ENCODE measurements around the gene PPFIA4. TPM values are rescaled to one million over a fixed set of nuclear protein-coding genes. Genes with fewer than 3 reads are reported as not detected.
A peak's percentile ranks its signal among the peaks of the same experiment; 100 is the strongest.
"Not testable (repeated sequence)": the region's sequence is repeated elsewhere in the genome, so short reads cannot be mapped to it uniquely, and the experiment has no call there.

The PPFIA4 gene
- polyA plus RNA-seq, 1 donor: 9.7 TPM

DNA sequence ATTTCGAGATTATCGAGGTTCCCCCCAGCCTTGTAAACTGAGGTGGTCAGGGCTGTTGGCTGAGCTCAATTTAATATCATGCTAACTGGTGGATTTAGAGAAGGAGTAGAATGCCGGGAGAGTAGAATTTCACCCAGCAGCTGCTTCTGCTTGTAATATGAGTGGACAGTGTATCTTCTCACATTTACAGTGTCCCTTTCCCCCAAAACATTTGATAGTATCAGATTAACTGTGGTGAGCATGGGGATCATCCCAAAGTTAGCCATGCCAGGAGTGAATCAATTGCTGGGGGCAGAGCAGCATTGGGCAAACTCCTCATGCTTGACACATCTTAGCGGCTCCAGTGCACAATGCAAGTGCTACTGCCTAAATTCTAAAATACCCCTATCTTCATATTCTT, 9.2 kb upstream of the PPFIA4 start:
- no peak for DNase-seq

DNA sequence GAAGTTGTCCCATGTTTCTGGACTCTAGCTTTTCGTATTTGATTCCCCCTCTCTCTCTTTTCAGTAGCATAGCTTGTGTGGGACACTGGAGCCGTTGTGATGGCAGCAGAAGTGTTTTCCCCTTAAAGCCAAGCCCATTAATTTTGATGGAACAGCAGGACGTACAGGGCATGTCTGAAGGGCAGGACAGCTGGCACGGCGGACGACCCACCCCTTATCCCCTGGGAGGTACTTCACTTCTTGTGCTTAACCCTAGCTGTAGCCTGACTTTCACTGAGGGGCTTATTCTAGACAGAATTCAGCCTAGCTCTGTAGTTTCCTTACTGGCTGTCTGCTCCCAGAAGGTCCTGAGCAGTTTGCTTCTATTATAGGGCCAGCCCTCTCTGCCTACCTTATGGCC, 8.6 kb upstream of the PPFIA4 start:
- no peak for DNase-seq

DNA sequence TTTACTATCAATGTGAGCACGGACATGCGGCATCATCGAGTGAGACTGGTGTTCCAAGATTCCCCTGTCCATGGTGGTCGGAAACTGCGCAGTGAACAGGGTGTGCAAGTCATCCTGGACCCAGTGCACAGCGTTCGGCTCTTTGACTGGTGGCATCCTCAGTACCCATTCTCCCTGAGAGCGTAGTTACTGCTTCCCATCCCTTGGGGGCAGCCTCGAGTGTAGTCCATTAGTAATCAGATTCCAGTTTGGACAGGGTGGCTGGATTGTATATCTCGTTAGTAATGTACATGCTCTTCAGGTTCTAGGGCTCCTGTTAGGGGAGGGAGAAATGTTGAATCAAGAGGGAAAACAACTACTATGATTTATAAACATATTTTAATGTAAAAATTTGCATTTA, 3.4 kb upstream of the PPFIA4 start:
- not testable (repeated sequence) for DNase-seq

DNA sequence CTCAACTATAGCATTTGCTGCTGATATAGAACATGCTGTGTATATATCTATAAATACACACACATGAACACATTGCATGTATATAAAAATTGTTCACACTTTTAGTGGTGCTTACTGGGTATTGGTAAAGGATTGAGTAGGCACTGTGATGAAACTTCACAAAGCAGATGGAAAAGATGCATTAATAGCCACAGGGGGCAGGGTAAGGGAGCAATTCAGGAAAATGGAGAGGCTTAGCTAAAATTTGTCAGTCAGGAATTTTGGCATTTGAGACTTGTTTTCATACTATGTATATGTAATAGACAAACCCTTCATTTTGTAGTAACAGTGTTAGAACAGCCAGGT, 633 bp upstream of the PPFIA4 start:
- no peak for DNase-seq

DNA sequence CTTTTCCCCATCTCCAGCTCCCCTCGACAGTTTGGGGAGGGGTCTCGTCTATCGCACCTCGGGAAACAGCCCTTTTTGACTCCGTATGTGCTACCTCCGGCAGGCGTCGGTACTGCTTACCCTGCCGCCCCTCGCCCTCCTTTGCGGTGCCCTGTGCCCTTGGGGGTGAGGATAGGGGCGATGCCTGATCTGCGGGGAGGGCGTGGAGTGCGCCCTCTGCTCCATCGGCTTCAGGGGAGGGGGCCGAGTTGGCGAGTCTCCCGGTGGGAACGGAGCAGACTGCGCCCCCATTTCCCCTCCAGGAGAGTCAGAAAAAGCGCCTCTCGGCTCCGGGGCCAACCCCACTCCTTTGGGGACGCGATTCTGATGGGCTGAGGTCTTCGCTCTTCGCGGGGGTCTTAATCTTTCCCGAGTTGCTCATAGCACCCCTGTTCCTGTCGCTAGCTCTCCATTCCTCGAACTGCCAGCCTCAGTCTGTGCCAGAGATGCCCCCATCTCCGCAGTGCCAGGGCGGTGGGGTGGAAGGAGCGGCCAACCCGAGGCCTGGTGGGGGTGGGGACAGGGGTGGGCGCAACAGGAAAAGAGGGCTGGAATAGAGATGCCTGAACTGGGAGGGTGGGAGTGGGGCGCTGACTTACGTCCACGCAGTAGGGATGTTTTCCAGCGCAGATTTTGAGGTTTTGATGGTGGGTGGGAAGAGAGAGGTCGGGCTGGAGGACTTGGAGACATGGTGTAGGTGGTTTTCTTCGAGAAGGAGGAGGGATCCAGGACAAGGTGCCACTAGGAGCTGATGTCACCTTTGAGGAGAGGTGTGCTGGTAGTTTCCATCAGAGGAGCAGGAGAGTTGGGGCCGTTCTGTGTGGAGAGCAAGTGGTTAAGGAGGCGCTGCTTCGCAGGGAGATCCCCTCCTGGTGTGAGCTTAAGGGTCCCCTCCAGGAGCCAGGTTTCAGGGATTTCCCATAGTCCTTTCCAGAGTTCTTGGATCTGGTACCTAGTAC, 674 bp downstream of the PPFIA4 start:
- DNase-seq: no peak

DNA sequence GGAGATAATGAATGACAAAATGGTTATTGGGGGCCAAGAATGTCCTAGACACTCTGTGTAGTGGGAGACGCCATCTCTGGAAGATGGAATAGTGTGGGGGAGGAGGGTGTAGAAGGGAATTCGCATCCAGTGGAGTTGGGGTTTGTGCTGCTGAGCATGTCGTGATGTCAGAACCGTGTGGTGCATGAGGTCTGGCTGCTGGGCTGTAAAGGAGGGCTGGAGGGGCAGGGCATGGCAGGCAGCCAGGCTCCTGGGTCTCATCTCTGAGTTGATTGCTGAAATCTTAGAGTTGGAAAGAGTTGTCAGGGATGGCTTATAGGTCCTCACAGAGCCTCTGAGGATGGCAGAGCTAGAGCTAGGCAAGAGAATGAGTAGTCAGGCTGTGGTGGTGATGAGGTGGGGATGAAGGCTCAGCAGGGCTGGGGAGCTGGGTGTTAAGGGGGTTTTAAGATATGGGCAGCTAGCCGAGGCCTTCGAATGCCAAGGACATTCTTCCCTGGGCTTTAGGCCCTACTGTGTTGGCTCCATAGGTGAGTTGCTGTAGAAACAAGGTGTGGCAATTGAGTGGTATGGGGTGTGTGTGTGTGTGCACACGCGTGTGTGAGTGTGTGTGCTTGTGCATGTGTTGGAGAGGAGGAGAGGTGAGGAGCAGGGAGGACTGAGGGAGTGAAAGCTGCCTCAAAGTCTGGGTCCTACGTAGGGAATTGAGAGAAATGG, 1.9 kb downstream of the PPFIA4 start:
- no peak for DNase-seq

DNA sequence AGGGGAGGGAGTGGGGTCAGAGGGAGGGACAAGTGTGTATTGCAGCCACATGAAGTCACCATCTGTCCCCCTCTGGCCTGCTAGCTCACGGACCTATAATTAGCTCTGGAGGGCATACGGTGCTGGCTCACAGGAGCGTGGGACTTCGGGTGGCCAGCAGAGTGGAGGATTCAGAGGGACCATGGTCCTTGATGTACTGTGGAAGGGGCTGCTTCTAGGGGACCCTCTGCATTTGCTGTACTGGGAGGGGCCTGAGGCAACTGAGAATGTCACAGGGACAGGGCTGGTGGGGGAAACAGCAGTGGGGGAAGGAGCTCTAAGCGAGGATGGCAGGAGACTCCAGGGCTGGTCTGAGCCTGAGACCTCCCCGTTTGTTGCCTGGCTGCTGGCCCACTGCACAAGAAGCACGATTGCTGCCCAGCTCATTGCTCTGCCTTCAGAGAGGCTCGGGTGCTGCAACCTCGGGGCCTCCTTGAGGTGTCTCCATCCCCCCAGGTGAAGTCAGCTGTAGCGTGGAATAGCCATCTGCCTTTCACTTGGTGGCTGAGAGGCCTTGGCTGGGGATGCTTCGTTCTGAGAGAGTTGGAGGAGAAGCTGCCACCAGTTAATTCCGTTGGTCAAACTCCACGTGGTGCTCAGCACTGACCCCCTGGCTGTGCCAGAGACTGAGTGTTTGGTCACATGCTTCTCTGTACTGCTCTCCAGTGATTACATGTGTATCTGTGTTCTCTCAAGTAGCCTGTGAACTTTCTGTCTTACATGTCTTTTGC, 2.7 kb downstream of the PPFIA4 start:
- no peak for DNase-seq

DNA sequence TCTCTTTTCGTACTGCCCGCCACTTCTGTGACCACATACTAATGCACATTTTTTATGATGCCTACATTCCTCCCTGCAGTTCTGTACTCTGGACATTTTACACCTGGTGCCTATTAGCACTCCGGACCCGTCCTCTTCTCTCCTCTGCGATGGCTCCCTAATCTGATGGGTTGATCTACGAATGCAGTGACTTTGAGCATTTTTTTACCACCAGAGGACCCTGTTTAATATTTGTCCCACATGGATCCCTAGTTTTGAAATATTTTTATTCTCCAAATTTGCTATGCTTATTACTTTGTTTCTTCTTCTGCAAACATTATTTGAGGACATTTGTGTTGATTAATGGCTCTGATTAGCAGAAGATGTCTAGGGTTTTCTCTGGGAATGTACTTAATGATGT, 5.2 kb downstream of the PPFIA4 start:
- DNase-seq: no peak

DNA sequence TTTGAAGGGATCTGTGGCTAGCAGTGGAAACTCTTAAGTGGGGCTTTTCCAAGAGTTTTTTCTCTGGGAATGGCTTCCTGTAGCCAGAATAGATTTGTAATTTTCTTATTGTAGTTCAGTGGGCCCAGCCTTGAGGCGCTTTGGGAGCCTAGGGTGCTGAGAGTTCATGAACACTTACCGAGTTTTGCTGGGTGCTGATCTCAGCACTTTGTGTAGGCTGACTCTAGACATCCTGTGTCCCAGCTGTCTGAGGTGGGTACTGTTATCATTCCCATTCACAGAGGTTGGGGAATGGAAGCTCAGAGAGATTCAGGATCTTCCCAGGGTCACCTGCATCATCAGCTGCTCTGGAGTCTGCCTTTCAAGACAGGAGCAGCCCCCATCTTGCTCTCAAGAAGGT, 7.0 kb downstream of the PPFIA4 start:
- no peak for DNase-seq

DNA sequence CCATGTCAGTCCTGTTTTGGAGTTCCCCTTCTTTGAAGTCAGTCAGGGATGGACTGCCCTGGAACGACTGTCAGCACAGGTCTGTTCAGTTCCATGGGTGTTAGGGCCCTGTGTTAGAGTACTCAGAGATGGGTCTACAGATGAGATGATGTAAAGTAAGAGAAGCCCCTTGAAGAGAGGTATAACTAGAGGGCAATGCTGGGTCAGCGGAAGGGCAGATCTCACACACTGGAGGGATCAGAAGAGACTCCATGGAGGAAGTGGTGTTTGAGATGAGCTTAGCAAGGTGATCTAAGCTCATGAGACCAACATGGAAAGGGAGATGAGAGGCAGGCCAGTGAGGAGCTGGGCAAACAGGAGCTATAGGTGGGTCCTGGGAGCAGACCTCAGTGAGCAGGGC, 7.6 kb downstream of the PPFIA4 start:
- no peak for DNase-seq

DNA sequence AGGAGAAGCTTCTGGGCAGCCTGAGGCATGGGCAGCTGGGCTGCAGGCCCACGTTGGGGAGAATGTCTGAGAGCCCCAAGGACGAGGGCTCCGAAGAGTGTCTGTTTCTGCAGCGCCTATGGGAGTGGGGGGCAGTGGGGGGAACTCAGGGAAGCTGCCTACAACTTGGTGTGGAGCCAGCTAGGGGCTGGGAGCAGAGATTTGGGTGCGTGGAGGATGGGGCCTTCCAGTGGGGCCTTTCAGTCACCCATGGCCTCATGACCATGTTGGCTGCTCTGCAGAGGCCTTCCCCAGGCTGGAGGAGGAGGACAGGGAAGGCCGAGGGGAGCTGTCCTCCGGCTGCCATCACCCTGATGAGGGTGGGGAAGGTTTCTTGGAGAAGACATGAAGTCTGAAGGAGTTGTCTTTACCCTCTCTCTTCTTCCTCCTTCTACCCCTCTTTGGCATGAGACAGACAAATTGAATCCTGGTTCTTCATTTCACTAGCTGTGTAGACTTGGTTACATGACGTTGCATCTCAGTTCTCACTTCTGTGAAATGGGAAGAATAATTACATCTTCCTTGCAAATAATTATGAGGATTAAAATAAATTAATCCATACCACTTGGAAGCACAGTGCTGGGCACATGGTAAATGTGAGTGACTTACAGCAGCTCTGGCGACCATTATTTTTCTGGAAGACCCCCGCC, 8.3 kb downstream of the PPFIA4 start:
- no peak for DNase-seq

DNA sequence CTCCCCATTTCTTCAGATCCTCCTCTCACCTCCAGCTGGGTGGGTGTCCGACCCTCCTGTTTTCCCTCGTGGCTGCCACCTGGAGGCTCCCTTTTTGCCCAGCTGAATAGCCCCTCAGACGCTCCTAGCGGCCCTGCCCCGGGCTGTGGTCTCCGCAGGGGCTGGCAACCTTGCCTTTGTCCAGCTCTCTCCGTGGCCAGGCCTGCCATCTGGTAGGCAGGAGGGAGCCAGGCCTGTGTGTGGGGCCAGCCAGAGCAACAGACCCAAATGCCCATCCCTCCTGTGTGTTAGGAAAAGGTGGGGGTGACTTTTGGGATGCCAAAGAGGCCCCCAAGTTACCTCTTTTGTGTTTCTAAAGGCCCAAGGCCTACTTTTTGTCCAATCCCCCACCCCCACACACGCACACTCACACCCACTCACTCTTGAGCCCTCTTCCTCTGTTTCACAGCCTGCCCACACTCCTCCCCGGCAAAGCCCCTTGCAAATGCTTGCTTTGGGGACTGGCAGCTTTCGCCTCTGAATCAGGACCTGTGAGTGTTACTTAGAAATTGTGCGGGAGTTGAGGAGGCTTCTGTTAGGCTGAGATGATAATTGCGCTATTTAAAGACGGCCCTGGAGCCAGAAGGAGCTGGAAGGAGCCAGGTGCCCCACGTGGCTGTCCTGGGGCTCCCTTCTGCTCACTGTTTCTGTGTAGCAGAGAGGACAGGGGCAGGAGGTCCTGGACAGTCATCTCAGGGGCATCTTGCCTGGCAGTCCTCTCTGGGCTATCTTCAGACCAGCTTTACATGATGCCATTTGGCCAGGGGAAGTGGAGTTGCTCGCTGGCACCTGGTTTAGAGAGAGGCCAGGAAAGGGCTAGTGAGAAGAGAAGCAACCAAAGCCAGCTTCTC, 9.1 kb downstream of the PPFIA4 start:
- DNase-seq: no peak

DNA sequence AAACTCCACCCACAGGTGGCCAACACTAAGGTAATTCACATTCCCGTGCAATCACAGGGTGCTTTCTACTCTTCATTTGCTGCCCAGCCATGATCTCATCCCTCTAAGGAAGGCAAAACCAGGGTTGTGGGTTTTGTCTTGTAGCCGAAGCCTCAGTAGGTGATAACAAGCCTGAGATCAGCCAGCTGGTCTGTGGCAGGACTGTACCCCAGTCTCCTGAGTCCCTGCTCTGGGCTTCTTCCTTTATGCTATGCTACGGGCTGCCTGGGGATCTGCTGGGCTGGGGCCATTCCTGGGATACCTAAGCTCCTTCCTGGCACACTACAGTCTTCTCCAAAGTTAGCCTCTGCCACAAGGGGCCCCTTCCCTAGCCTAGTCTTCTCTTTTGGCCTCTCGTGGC, 9.8 kb downstream of the PPFIA4 start:
- DNase-seq: no peak

DNA sequence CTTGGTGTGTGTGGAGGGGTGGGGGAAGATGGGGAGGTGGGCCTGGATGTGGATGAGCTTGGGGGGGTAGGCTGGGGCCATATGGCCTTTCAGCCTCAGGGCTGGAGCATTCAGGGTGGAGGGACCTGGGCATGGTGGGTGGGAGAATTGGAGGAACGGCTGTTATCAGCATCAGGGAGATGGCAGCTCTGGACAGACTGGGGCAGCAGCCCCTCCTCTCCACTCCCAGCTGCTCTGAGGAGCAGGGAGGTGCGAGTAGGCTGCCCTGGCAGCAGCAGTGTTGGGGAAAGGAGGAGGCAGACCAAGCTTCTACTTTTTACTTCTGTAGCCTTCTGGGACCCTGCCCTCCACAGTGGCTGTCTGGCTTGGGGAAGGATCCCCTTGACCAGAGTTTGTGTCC, 10.2 kb downstream of the PPFIA4 start:
- no peak for DNase-seq

DNA sequence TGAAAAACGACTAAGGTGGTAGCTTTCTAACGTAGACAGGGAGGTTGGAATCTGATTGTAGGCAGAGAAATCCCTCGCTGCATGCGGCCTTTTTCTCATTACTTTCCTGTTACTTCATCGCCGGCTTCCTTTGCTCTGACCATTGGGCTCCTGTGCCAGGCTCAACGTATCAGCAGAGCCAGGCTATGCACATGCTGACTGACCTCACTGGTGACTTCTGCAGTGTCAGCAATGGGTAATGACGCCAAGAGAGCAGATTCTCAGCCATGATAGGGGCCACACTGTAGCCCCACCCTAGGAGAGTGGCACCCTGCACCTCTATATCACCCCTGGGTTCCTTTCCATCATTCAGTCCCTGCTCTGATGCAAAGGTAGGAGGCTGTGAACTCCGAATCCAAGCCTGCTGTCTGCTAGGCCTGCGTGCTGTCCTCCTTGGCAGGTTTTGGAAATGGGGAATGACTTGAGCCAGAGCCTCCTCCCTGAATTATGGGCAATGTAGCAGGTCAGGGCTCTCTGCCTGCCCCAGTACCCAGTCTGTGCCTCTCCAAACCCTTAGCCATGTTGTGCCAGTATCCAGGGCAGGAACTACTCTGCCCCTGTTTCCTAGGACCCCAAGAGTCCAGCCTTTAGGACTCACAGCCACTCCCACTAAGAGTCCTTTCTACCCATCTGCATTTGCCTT, 11.4 kb downstream of the PPFIA4 start:
- no peak for DNase-seq

DNA sequence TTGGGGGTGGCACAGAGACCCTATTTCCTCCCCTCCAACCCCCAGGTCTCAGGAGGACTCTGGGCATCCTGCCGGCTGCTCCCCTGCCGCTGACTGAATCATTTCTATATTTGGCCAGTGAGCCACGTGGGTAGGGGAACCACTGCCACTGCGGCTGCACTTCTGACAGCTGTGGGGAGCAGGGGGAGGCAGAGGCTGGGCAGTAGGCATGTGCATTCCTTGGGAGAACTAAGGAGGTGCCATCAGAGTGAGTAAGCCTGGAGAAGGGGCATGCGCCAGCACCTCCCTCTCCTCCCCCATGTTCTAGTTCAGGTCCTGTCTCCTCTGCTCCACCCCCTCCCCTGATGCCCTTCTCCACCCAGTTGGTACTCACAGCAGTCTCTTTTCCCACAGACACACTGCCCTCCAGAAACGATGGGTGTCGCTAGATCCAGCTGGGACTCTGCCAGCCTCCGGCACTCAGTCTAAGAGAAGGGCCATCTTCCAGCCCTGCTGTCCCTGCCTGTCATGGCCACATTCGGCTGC, 12.0 kb downstream of the PPFIA4 start:
- no peak for DNase-seq

DNA sequence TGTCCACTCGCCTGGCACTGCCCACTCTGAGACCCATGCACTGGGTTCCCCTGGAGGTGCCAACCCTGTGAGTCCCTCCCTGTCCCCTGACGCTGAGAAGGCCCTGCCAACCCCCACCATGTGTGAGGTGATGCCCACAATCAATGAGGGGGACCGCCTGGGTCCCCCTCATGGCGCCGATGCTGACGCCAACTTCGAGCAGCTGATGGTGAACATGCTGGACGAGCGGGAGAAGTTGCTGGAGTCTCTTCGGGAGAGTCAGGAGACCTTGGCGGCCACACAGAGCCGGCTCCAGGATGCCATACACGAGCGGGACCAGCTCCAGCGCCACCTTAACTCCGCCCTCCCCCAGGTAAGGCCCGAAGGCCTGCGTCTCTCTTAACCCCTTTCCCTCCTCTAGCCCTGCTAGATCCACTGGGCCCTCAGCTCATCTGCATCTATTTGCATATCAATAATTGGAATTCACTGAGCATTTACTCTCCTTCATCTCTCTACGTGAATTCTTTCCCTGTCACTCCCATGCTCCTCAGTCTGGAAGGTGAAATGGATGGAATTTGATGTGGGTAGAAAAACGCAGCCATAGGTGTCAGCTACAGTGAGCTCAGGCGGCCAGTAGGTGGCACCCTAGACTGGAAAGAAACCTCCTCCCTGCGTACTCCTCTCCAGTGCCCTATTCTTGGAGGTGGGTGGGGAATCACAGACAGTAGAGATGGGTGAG, 12.8 kb downstream of the PPFIA4 start:
- DNase-seq: peak; percentile 69

DNA sequence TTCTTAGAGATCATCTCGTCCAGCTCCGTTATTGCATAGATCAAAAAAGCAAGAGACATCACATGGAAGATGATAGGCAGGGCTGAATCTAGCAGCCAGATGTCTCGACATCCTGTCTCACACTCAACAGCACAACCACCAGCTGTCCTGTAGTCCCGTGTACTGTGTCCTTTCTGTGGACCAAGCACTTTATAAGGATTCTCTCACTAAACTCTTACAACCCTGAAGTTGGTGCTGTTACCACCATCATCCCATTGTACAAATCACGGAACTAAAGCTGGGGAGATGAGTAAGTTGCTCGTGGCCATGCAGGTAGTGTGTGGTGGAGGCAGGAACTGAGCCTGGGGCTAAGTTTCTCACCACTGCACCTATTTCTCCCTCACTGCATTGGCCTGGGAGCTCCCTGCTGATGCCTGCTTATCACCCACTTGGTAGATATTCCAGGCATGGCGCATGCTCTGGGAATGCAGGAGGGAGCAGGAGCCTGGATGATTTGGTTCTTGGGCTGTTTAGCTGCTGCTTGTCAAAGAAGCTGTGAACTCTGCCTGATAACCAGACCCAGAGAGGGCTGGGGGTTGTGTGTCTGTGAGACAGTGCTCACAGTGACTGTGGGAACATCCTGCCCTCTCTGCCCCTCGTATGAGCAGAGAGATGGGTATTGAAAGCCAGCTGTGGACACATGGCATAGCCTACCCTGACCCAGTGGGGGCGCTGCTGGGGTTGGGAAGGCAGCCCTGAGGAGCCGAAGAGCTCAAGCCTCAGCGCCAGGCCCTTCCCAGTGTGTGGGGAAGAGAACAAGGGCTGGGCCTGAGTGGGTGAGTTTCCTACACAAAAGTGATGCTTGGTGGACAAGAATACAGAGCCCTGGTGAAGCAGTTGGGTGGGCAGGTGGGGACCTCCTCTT, 13.6 kb downstream of the PPFIA4 start:
- no peak for DNase-seq

Data from left kidney (tissue), 2 donors.